ENCODE results near the gene OBSL1. TPM values are rescaled to one million over a fixed set of nuclear protein-coding genes. Genes with fewer than 3 reads are reported as not detected.

OBSL1 gene
- polyA plus RNA-seq, 4 donors = 4.5 to 97.4 (median 15.4) TPM

DNA sequence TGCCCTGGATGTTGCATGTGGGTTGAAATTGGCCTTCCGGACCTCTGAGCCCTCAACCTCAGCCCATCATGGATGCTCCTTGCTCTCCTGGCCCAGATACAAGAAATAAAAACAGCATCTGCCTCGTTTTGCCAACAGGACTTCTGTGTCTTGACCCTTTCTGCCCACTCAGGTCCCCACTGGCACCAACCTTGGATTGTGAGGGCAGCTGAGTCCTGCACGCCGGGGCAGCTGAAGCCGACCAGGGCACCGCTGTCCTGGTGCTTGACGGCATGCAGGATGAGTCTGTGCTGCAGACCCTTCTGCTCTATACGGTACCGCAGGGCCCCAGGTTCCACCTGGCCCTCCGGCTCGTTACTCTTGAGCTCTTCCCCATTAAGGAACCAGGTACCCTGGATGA is 4.7 kb downstream of the OBSL1 start:
- peaks cover 0 to 3% (median 0%) of the 10 kb centered on the region in 3 donors for H3K27me3 ChIP-seq (ENCODE audit: control insufficient read depth in 3 of 3, insufficient read depth in 3 of 3, low read length in 3 of 3)
- H3K9me3 ChIP-seq (ENCODE audit: control insufficient read depth in 2 of 2, insufficient read depth in 1 of 2, low read depth in 1 of 2, low read length in 1 of 2) = no peaks in the 10 kb centered on the region
- H3K27ac ChIP-seq (ENCODE audit: low read depth in 1 of 3, low read length in 2 of 3) = no peak overlapping the region
- peaks cover 0 to 65% (median 0%) of the 10 kb centered on the region in 3 donors for H3K36me3 ChIP-seq (ENCODE audit: control insufficient read depth in 3 of 3, insufficient read depth in 2 of 3, low read depth in 1 of 3, low read length in 3 of 3)
- H3K4me1 ChIP-seq (ENCODE audit: control insufficient read depth in 3 of 3, insufficient read depth in 2 of 3, low read depth in 1 of 3, low read length in 2 of 3) = peaks cover 0 to 8% (median 0%) of the 10 kb centered on the region in 3 donors
- no peak overlapping the region for H3K4me3 ChIP-seq (ENCODE audit: low read depth in 1 of 3, low read length in 3 of 3)
- FAIRE-seq (no peak), DNase-seq (no peak)
- 88 to 89% (median 88%) methylated on average over 11 of the region's 11 CpGs for WGBS, 3 donors

DNA sequence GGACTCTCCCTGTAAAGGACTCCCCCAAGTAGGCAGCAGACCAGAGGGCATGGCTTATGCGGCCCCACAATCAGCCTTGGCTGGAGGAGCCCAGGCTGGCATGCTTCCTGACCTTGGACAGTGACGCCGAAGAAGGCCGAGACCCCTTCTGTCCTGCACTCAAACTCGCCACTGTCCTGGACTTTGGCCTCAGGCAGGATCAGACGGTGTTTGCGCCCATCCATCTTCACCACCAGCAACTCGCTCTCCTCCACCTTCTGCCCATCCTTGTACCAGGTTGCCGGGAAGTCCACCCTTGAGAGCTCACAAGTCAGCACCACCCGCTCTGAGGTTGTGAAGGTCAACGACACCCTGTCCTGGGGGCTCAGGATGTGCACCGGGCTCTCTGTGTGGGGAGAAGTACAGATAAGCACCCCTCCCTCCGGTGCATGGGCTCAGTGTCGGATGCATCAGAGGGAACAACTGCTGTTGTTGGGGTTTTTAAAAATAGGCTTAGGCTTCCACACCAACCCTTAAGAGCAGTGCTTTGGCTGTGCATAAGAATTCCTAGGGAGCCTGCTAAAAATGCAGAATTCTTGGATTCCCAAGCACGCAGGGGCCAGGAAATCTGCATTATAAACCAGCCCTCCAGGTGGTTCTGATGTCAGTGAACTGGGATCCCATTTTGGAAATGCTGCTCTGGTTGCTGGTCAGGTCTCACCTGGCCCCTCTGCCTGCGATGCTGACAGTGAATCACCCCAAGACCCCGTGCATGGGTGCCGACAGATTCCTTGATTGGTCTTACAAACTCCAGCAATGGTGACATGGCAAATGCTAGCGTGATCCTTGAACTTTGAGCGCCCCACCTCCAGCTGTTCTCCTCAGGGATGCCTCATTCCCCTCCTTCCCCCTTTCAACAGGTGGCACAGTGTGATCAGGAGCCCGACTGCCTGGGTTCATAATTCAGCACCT is 5.9 kb downstream of the OBSL1 start:
- no peak for FAIRE-seq
- DNase-seq = peak; percentile 34 to 66
- peaks cover 0 to 3% (median 0%) of the 10 kb centered on the region in 3 donors for H3K27me3 ChIP-seq (ENCODE audit: control insufficient read depth in 3 of 3, insufficient read depth in 3 of 3, low read length in 3 of 3)
- no peak overlapping the region for H3K4me3 ChIP-seq (ENCODE audit: low read depth in 1 of 3, low read length in 3 of 3)
- no peaks in the 10 kb centered on the region for H3K9me3 ChIP-seq (ENCODE audit: control insufficient read depth in 2 of 2, insufficient read depth in 1 of 2, low read depth in 1 of 2, low read length in 1 of 2)
- no peak overlapping the region for H3K27ac ChIP-seq (ENCODE audit: low read depth in 1 of 3, low read length in 2 of 3)
- peaks cover 0 to 5% (median 0%) of the 10 kb centered on the region in 3 donors for H3K4me1 ChIP-seq (ENCODE audit: control insufficient read depth in 3 of 3, insufficient read depth in 2 of 3, low read depth in 1 of 3, low read length in 2 of 3)
- 63 to 76% (median 72%) methylated on average over 21 of the region's 21 CpGs for WGBS, 3 donors
- peaks cover 0 to 75% (median 0%) of the 10 kb centered on the region in 3 donors for H3K36me3 ChIP-seq (ENCODE audit: control insufficient read depth in 3 of 3, insufficient read depth in 2 of 3, low read depth in 1 of 3, low read length in 3 of 3)

DNA sequence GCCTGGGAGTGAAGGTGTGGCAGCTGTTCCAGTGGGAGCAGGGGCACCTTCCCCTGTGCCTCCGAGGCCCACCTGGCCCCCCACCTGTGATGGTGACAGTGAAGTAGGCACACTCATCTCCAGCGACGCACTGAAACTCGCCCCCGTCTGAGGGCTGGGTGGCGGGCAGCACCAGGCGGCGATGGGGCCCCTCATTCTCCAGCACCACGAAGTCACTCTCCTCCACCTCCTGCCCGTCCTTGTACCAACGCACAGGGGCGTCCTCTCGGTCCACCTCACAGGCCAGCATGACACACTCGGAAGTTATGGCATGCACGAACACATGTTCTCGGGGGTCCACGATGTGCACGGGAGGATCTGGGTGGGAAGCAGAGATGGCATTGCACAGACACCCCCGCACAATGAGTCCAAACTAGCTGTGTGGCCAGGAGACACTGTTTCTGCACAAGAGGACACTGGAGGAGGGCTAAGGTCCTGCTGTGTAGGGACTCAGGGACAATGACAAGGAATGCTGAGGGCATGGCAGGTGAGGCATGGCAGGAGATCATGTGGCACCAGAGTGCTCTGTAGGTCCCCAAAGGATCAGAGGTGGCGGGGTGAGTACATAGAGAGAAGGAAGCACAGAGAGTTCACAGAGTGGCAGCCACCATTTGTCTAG is 7.9 kb downstream of the OBSL1 start:
- FAIRE-seq (no peak), DNase-seq (no peak)
- Histone ChIP-seq H3K9me3 (ENCODE audit: control insufficient read depth in 2 of 2, insufficient read depth in 1 of 2, low read depth in 1 of 2, low read length in 1 of 2) (no peaks in the 10 kb centered on the region), H3K4me3 (ENCODE audit: low read depth in 1 of 3, low read length in 3 of 3) (no peak overlapping the region), H3K27me3 (ENCODE audit: control insufficient read depth in 3 of 3, insufficient read depth in 3 of 3, low read length in 3 of 3) (no peaks in the 10 kb centered on the region), H3K36me3 (ENCODE audit: control insufficient read depth in 3 of 3, insufficient read depth in 2 of 3, low read depth in 1 of 3, low read length in 3 of 3) (peaks cover 0 to 71% (median 0%) of the 10 kb centered on the region in 3 donors), H3K4me1 (ENCODE audit: control insufficient read depth in 3 of 3, insufficient read depth in 2 of 3, low read depth in 1 of 3, low read length in 2 of 3) (no peaks in the 10 kb centered on the region), H3K27ac (ENCODE audit: low read depth in 1 of 3, low read length in 2 of 3) (no peak overlapping the region)
- WGBS, 3 donors = 86 to 88% (median 88%) methylated on average over 20 of the region's 20 CpGs

GRCh38 chr2:219562049-219563020 is 9.0 kb downstream of the OBSL1 start:
- no peaks in the 10 kb centered on the region for H3K9me3 ChIP-seq (ENCODE audit: control insufficient read depth in 2 of 2, insufficient read depth in 1 of 2, low read depth in 1 of 2, low read length in 1 of 2)
- no peak overlapping the region for H3K4me3 ChIP-seq (ENCODE audit: low read depth in 1 of 3, low read length in 3 of 3)
- DNase-seq (no peak), FAIRE-seq (no peak)
- no peaks in the 10 kb centered on the region for H3K27me3 ChIP-seq (ENCODE audit: control insufficient read depth in 3 of 3, insufficient read depth in 3 of 3, low read length in 3 of 3)
- WGBS, 3 donors = 79 to 83% (median 83%) methylated on average over 32 to 35 of the region's 35 CpGs
- H3K27ac ChIP-seq (ENCODE audit: low read depth in 1 of 3, low read length in 2 of 3) = no peak overlapping the region
- peaks cover 0 to 69% (median 0%) of the 10 kb centered on the region in 3 donors for H3K36me3 ChIP-seq (ENCODE audit: control insufficient read depth in 3 of 3, insufficient read depth in 2 of 3, low read depth in 1 of 3, low read length in 3 of 3)
- H3K4me1 ChIP-seq (ENCODE audit: control insufficient read depth in 3 of 3, insufficient read depth in 2 of 3, low read depth in 1 of 3, low read length in 2 of 3) = no peaks in the 10 kb centered on the region

- DNase-seq = no peak
- Histone ChIP-seq H3K27ac (ENCODE audit: low read depth in 1 of 3, low read length in 2 of 3) (no peak overlapping the region), H3K36me3 (ENCODE audit: control insufficient read depth in 3 of 3, insufficient read depth in 2 of 3, low read depth in 1 of 3, low read length in 3 of 3) (peaks cover 0 to 70% (median 0%) of the 10 kb centered on the region in 3 donors), H3K27me3 (ENCODE audit: control insufficient read depth in 3 of 3, insufficient read depth in 3 of 3, low read length in 3 of 3) (no peaks in the 10 kb centered on the region), H3K4me3 (ENCODE audit: low read depth in 1 of 3, low read length in 3 of 3) (no peak overlapping the region), H3K9me3 (ENCODE audit: control insufficient read depth in 2 of 2, insufficient read depth in 1 of 2, low read depth in 1 of 2, low read length in 1 of 2) (no peaks in the 10 kb centered on the region), H3K4me1 (ENCODE audit: control insufficient read depth in 3 of 3, insufficient read depth in 2 of 3, low read depth in 1 of 3, low read length in 2 of 3) (no peaks in the 10 kb centered on the region)
- 79 to 91% (median 85%) methylated on average over 24 of the region's 24 CpGs for WGBS, 3 donors
- no peak for FAIRE-seq
These were observed 9.9 kb downstream of the OBSL1 start for GRCh38 chr2:219561179-219562048.

GRCh38 chr2:219560893-219561178 is 10.5 kb downstream of the OBSL1 start:
- Histone ChIP-seq H3K36me3 (ENCODE audit: control insufficient read depth in 3 of 3, insufficient read depth in 2 of 3, low read depth in 1 of 3, low read length in 3 of 3) (peaks cover 0 to 72% (median 0%) of the 10 kb centered on the region in 3 donors), H3K4me3 (ENCODE audit: low read depth in 1 of 3, low read length in 3 of 3) (no peak overlapping the region), H3K9me3 (ENCODE audit: control insufficient read depth in 2 of 2, insufficient read depth in 1 of 2, low read depth in 1 of 2, low read length in 1 of 2) (no peaks in the 10 kb centered on the region), H3K27me3 (ENCODE audit: control insufficient read depth in 3 of 3, insufficient read depth in 3 of 3, low read length in 3 of 3) (no peaks in the 10 kb centered on the region), H3K4me1 (ENCODE audit: control insufficient read depth in 3 of 3, insufficient read depth in 2 of 3, low read depth in 1 of 3, low read length in 2 of 3) (no peaks in the 10 kb centered on the region), H3K27ac (ENCODE audit: low read depth in 1 of 3, low read length in 2 of 3) (no peak overlapping the region)
- DNase-seq (no peak), FAIRE-seq (no peak)
- WGBS, 3 donors = 76 to 95% (median 78%) methylated on average over 3 of the region's 3 CpGs

GRCh38 chr2:219560037-219560892 is 11.1 kb downstream of the OBSL1 start:
- no peaks in the 10 kb centered on the region for H3K9me3 ChIP-seq (ENCODE audit: control insufficient read depth in 2 of 2, insufficient read depth in 1 of 2, low read depth in 1 of 2, low read length in 1 of 2)
- H3K4me1 ChIP-seq (ENCODE audit: control insufficient read depth in 3 of 3, insufficient read depth in 2 of 3, low read depth in 1 of 3, low read length in 2 of 3) = no peaks in the 10 kb centered on the region
- DNase-seq (no peak), FAIRE-seq (no peak)
- peaks cover 0 to 73% (median 0%) of the 10 kb centered on the region in 3 donors for H3K36me3 ChIP-seq (ENCODE audit: control insufficient read depth in 3 of 3, insufficient read depth in 2 of 3, low read depth in 1 of 3, low read length in 3 of 3)
- no peaks in the 10 kb centered on the region for H3K27me3 ChIP-seq (ENCODE audit: control insufficient read depth in 3 of 3, insufficient read depth in 3 of 3, low read length in 3 of 3)
- 32 to 36% (median 34%) methylated on average over 8 of the region's 8 CpGs for whole genome bisulfite sequencing, 3 donors
- no peak overlapping the region for H3K27ac ChIP-seq (ENCODE audit: low read depth in 1 of 3, low read length in 2 of 3)
- no peak overlapping the region for H3K4me3 ChIP-seq (ENCODE audit: low read depth in 1 of 3, low read length in 3 of 3)

Measured in small intestine (tissue), 7 donors.